Kidney capillary endothelial cell (primary cell): ENCODE results near the gene CAMK2N1.

Source experiments
- DNase-seq: peaks from one replicate; pipeline ENCODE4 v3.0.0-alpha.2; 2018; ENCODE audit warnings: low spot score

Gene CAMK2N1

GRCh38 chr1:20478057-20478635 lies 7.9 kb downstream of the CAMK2N1 start:
- no peak for DNase-seq

- DNase-seq: no peak
Measured at GRCh38 chr1:20477348-20478056, 8.5 kb downstream of the CAMK2N1 start.

DNA sequence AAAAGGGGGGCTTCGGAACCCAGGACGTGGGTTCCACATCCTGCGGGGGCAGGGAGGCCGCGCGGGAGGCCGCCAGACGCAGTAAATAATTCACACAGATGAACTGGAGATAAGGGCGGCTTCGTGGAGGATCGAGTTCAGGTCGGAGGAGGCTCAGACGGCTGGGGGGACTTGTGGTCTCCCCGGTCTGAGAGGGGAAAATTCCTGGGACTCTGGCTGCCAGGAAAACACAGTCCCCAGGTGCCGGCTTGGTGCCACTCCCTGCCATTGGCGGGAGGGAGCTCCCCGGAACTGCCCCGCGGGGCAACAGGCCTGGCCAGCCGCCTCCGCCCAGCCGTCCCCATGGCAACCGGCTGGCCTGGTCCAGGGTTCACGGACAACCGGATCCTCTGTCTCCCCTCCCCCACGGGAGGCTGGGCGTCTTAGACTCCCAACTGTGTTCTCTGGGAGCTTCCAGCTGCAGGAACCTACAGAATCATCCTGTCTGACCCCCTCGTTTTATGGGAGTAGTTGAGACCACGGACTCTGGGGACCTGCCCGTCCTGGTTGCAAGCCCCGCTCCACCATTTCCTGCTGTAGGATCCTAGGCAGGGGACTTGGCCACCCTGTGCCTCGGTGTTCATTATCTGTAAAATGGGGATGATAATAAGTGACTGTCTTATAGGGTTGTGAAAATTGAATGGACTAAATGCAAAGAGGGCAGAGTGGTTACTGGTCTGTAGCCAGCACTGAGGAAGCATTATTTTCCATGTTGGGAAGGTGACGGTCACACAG lies 9.6 kb downstream of the CAMK2N1 start:
- no peak for DNase-seq

DNA sequence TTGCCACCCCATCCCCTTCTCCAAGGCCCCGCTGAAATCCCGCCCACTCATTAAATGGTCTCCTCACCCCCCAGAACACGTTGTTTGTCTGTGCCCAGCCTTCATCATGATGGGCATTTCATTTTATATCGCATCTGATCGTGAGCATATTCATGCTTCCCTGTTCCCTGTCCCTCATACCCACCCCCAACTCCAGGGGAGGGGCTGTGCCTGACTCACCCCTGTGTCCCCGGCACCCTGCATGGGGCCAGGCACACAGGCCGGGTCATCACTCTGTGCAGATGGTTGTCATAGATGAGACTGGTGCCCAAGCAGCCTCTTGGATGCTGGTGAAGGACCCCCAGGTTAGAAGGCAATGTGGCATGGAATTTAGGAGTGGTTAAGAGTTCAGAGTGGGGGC lies 11.0 kb downstream of the CAMK2N1 start:
- no peak for DNase-seq

DNA sequence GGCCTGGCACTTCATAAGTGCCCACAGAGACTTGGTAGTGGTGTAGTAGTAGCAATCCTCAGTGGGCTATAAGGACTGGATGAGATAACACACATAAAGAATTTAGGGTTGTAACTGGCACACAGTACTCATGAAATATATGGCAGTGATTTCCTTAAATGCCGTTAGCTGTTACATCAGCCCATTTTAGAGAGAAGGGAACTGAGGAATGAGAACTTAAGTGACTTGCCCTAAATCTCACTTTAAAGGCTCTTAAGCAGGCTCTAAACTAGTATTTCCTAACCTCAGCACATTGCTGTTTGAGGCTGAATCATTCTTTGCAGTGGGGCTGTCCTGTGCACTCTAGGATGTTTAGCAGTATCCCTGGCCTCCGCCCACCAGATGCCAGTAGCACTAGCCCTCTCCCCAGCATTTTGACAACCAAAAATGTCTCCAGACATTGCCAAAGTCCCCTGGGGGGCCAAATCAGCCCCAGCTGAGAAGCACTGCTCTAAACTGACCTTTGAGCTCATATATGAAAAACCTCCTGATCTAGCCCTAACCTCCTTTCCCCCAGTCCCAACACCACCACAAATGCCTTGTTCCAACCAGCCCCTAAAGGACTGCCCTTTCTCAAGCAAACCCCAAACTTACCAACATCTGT lies 11.6 kb downstream of the CAMK2N1 start:
- no peak for DNase-seq

DNA sequence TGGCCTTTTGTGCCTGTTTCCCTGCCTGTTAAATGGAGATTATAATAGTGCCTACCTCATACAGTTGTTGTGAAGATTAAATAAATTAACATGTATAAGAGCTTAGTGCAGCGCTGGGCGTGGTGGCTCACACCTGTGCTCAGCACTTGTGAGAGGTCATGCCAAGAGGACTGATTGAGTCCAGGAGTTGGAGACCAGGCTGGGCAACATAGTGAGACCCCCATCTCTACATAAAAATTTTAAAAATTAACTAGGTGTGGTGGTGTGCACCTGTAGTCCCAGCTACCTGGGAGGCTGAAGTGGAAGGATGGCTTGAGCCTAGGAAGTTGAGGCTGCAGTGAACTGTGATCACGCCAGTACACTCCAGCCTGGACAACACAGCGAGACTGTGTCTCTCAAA lies 12.1 kb downstream of the CAMK2N1 start:
- no peak for DNase-seq

DNA sequence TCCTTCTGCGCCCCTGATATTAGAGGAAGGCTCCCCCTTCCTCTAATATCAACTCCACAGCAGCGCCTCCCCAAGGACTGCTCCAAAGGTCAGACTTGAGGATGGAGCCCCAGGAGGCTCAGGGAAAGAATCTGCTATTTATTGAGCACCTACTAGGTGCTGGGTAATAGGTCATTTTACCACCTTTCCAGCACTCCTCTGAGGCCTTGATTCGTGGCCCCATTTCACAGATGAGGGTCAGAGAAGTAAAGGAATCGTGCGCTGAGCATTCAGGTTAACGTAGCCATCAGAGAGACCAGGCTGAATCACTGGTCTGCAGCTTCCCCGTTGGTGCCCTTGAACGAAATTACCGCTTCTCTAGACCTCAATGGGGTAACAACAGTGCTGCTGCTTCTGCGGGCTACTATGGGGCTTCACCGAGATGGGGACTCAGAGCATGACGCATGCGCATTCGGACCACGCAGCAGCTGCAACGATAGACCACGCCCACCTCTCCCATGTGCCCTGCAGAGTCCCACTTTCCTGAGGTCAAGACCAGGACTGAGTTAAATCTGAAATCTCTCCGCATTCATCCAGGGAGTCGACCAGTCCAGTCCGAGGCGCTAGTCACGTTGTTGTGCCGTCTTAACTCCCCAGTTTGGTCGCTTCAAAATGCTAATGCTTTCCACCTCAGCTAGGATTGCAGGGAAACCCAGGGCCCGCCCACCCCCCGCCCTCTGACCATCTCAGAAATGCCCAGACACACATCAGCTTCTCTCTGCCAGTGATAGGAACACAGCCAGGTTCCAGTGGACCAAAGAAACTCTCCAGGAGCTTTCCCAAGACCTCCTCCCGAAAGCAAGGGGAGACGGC lies 12.9 kb downstream of the CAMK2N1 start:
- no peak for DNase-seq

GRCh38 chr1:20472121-20472520 lies 13.9 kb downstream of the CAMK2N1 start:
- no peak for DNase-seq

GRCh38 chr1:20470194-20470593 lies 15.8 kb downstream of the CAMK2N1 start:
- no peak for DNase-seq

- no peak for DNase-seq
Measured at GRCh38 chr1:20469406-20470076, 16.5 kb downstream of the CAMK2N1 start.

GRCh38 chr1:20466273-20466672 lies 19.7 kb downstream of the CAMK2N1 start:
- no peak for DNase-seq

DNA sequence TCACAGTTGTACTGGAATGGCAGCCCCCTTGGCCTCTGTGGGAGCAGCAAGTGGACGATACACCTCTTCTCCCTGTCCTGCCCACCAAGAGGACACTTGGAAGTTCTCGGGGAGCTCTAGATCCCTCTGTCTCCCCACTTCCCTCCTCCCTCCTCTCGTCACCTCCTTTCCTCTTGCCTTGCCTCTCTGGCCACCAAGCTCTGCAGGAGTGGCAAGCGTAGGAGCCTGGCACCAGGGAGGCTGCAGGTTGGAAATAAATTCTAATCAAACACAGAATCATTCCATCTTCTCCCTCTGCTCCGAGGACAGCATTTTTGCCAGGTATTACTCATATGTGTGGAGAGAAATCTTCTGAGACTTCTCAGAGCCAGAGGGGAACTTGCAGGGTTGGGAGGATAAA lies 20.8 kb downstream of the CAMK2N1 start:
- DNase-seq: no peak

- DNase-seq: no peak
Measured at GRCh38 chr1:20463502-20463901, 22.5 kb downstream of the CAMK2N1 start.

GRCh38 chr1:20462397-20462796 lies 23.6 kb downstream of the CAMK2N1 start:
- no peak for DNase-seq

DNA sequence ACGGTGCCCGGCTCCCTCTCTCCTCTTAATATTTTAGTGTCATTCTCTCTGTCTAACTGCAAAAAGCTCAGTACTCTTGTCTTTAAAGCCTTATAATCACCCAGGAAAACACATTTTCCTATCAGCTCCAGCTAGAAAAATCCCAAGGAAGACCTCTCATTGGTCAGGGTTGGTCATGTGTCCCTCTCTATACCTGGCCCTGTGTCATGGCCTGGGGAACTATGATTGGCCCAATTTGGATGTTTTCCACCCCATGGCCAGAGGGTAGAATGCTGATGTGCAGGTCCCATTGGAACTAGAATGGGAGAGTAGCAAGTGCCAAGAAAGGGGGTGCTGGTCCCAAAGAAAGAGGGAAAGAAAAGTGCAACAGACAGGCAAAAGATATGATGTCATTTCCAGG lies 27.3 kb downstream of the CAMK2N1 start:
- no peak for DNase-seq

GRCh38 chr1:20454004-20454403 lies 32.0 kb downstream of the CAMK2N1 start:
- no peak for DNase-seq

DNA sequence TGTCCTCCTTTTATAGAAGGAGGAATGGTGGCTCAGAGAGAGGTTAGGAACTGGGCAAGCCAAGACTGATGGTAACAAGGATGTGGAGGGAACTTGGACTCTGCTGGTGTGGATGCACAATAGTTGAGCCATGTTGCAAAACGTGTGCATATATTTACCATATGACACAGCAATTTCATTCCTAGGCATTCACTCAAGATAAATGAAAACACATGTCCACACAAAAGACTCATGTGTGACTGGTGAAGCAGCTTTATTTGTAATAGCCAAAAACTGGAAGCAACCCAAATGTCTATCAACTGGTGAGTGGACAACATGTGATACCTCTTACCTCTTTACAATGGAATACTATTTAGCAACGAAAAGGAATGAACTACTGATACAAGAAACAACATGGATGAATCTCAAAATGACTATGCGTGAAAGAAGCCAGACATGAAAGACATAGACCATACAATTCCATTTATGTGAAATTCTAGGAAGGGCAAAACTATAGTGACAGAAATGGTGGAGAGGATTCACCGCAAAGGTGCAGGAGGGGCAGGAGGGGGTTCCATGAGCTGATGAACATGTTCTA lies 36.2 kb downstream of the CAMK2N1 start:
- DNase-seq: no peak

DNA sequence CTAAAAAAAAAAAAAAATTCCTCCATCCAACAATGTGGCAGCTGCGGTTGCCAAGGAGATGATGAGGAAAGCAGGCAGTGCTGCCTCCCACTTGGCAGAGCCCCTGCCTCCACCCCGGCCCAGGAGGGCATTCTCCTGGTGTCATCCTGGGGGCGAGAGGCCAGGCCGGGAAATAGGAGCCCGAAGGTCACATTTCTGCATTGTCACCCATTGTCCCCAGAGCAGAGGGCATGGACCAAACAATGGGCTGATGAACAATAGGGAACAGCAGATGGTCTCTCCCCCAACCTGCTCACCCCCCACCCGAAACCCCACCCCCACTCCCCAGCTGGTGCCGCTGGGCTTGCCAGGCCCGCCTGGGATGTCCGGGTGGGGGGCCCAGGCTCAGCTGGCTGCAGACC lies 37.3 kb downstream of the CAMK2N1 start:
- no peak for DNase-seq

- DNase-seq: no peak
Measured at GRCh38 chr1:20447794-20448193, 38.2 kb downstream of the CAMK2N1 start.

- no peak for DNase-seq
Measured at GRCh38 chr1:20446796-20447195, 39.2 kb downstream of the CAMK2N1 start.

DNA sequence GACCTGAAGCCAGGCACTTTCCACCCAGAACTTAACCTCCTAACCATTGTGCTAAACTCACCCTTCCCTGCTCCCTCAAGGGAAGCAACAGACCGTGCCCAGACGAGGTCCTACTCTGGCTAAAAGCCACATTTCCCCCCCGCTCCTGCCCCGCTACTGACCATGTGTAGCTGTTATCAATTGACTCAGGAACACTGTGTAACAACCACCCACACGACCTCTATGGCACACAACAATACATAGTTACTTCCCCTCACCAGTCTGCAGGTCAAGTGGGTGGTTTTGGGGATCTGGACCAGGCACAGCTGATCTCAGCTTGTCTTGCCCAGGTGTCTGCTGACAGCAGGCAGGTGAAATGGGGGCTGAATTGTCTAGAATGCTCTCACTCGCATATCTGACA lies 40.1 kb downstream of the CAMK2N1 start:
- no peak for DNase-seq
